Neural cell (in vitro differentiated cells): ENCODE results near the gene ANKIB1. TPM values are rescaled to one million over a fixed set of nuclear protein-coding genes. Genes with fewer than 3 reads are reported as not detected.

ENCODE experiments used
- H2AFZ ChIP-seq: fragments of 200-600, 300-800 bp; sonication (generic), shearing (Covaris generic); 2 replicates; pipeline ENCODE4 v1.6.0; 2014; ENCODE audit warnings: low read depth, mild to moderate bottlenecking, antibody characterized with exemption, low read length, moderate library complexity
- H3F3A ChIP-seq: fragments of 200-600 bp; shearing (Covaris generic); 2 replicates; pipeline ENCODE4 v1.6.1; 2016; ENCODE audit warnings: mild to moderate bottlenecking, moderate library complexity, mixed read lengths, antibody characterized with exemption, low read length; ENCODE audit not compliant: insufficient read depth, poor library complexity, severe bottlenecking
- H3K27ac ChIP-seq: fragments of 200-600, 300-800 bp; sonication (generic), shearing (Covaris generic); 2 replicates; pipeline ENCODE4 v1.5.1; 2014; ENCODE audit warnings: mild to moderate bottlenecking, low read length, moderate library complexity
- H3K27me3 ChIP-seq: fragments of 300-800, 200-600 bp; sonication (generic), shearing (Covaris generic); 2 replicates; pipeline ENCODE4 v1.6.0; 2014; ENCODE audit warnings: mild to moderate bottlenecking, low read depth, low read length, moderate library complexity; ENCODE audit not compliant: insufficient read depth
- H3K36me3 ChIP-seq: fragments of 300-800, 200-600 bp; sonication (generic), shearing (Covaris generic); 2 replicates; pipeline ENCODE4 v1.5.1; 2014; ENCODE audit warnings: mild to moderate bottlenecking, antibody characterized with exemption, low read length, moderate library complexity; ENCODE audit not compliant: insufficient read depth
- H3K4me2 ChIP-seq: fragments of 300-800, 200-600 bp; sonication (generic), shearing (Covaris generic); 2 replicates; pipeline ENCODE4 v1.6.0; 2014; ENCODE audit warnings: mild to moderate bottlenecking, low read length
- H3K4me3 ChIP-seq: fragments of 300-800, 200-600 bp; sonication (generic), shearing (Covaris generic); 2 replicates; pipeline ENCODE4 v1.5.1; 2014; ENCODE audit warnings: mild to moderate bottlenecking, low read length, moderate library complexity
- H3K79me2 ChIP-seq: fragments of 200-600 bp; shearing (Covaris generic); replicated peaks from 2 replicates; pipeline ENCODE4 v1.6.0; 2014; ENCODE audit warnings: mild to moderate bottlenecking, low read length, moderate library complexity; ENCODE audit not compliant: insufficient read depth
- H3K9ac ChIP-seq: fragments of 300-800, 200-600 bp; sonication (generic), shearing (Covaris generic); 2 replicates; pipeline ENCODE4 v1.6.1; 2016; ENCODE audit warnings: mild to moderate bottlenecking, low read length, mixed read lengths
- H3K9me2 ChIP-seq: fragments of 200-600 bp; shearing (Covaris generic); 2 replicates; pipeline ENCODE4 v1.6.1; 2016; ENCODE audit warnings: mild to moderate bottlenecking, low read length, mixed read lengths; ENCODE audit not compliant: insufficient read depth
- H3K9me3 ChIP-seq: fragments of 200-600, 300-800 bp; sonication (generic), shearing (Covaris generic); 2 replicates; pipeline ENCODE4 v1.6.1; 2016; ENCODE audit warnings: mild to moderate bottlenecking, mixed run types, low read length, moderate library complexity, mixed read lengths
- H4K20me1 ChIP-seq: fragments of 200-600 bp; shearing (Covaris generic); 2 replicates; pipeline ENCODE4 v1.6.1; 2016; ENCODE audit warnings: mild to moderate bottlenecking, mixed run types; ENCODE audit not compliant: insufficient read depth
- EP300 ChIP-seq: fragments of 450-650 bp; conservative IDR thresholded peaks from 2 replicates; pipeline ENCODE4 v1.6.1; 2014; ENCODE audit warnings: antibody characterized with exemption, mild to moderate bottlenecking, moderate library complexity; ENCODE audit not compliant: poor library complexity, severe bottlenecking
- EZH2 ChIP-seq: fragments of 200-600, 300-800 bp; shearing (Covaris generic), sonication (generic); IDR thresholded peaks from 2 replicates; pipeline ENCODE4 v1.6.1; 2014; ENCODE audit warnings: antibody characterized with exemption, low read length, borderline replicate concordance, mild to moderate bottlenecking; ENCODE audit not compliant: insufficient read depth, poor library complexity, severe bottlenecking
- MXI1 ChIP-seq: fragments of 450-650 bp; conservative IDR thresholded peaks from 2 replicates; pipeline ENCODE4 v1.6.1; 2014; ENCODE audit warnings: antibody characterized with exemption, mild to moderate bottlenecking; ENCODE audit not compliant: poor library complexity, severe bottlenecking
- RAD21 ChIP-seq: fragments of 450-650 bp; conservative IDR thresholded peaks from 2 replicates; pipeline ENCODE4 v1.6.1; 2014; ENCODE audit warnings: antibody characterized with exemption, mild to moderate bottlenecking, moderate library complexity
- SMC3 ChIP-seq: fragments of 450-650 bp; conservative IDR thresholded peaks from 2 replicates; pipeline ENCODE4 v1.6.1; 2014; ENCODE audit warnings: antibody characterized with exemption, mild to moderate bottlenecking, moderate library complexity; ENCODE audit not compliant: poor library complexity
- TAF1 ChIP-seq: IDR thresholded peaks from 2 replicates; pipeline ENCODE4 v1.6.1; 2012; ENCODE audit warnings: low read depth
- polyA plus RNA-seq: library from polyadenylated mRNA; depleted of rRNA; stranded (reverse); fragments of >200 nt; gene quantifications from 2 replicates; pipeline ENCODE4 v1.2.3, GENCODE V29; 2014
- TF ChIP-seq, protein P1 (sequence below): IDR thresholded peaks from 2 replicates; pipeline ENCODE4 v1.6.1; 2012; ENCODE audit warnings: borderline replicate concordance
- TF ChIP-seq, protein P2 (sequence below): fragments of 450-650 bp; IDR thresholded peaks from 2 replicates; pipeline ENCODE4 v1.5.1; 2014; ENCODE audit warnings: antibody characterized with exemption, mild to moderate bottlenecking, moderate library complexity; ENCODE audit not compliant: poor library complexity, severe bottlenecking

The ANKIB1 gene
- polyA plus RNA-seq, 1 donor from 2014 or later, result 83.0 TPM

DNA sequence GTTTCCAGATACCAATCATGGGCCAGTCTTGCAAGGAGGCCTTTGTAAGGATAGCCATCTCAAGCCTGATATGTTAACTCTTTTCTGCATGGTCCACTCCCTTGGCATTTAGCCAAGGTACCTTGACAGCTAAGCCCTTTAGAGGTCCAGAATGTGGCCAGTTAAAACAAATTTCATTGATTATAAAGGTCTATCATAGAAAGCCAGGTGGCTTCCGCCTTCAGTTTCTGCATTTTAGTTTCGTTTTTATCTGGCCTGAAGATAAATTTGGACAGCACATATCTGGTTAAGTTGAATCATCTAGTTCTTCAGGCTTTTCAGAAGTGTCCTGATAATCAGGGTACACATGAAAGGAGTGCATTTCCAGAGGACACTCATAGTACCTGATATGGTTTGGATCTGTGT, 30.7 kb downstream of the ANKIB1 start:
- Histone ChIP-seq H2AFZ (no peak overlapping the region), H3K36me3 (peaks cover 5% of the 10 kb centered on the region), H3K9ac (no peak overlapping the region), H3K4me2 (no peak overlapping the region), H3K9me2 (no peaks in the 10 kb centered on the region), H3K27me3 (no peaks in the 10 kb centered on the region), H3K9me3 (peaks cover 10% of the 10 kb centered on the region), H3F3A (no peaks in the 10 kb centered on the region), H3K4me3 (no peak overlapping the region), H4K20me1 (no peaks in the 10 kb centered on the region), H3K27ac (no peak overlapping the region), H3K79me2 (peaks cover 3% of the 10 kb centered on the region)
- no peak for TF ChIP-seq EP300
- TF ChIP-seq, protein P1, sequence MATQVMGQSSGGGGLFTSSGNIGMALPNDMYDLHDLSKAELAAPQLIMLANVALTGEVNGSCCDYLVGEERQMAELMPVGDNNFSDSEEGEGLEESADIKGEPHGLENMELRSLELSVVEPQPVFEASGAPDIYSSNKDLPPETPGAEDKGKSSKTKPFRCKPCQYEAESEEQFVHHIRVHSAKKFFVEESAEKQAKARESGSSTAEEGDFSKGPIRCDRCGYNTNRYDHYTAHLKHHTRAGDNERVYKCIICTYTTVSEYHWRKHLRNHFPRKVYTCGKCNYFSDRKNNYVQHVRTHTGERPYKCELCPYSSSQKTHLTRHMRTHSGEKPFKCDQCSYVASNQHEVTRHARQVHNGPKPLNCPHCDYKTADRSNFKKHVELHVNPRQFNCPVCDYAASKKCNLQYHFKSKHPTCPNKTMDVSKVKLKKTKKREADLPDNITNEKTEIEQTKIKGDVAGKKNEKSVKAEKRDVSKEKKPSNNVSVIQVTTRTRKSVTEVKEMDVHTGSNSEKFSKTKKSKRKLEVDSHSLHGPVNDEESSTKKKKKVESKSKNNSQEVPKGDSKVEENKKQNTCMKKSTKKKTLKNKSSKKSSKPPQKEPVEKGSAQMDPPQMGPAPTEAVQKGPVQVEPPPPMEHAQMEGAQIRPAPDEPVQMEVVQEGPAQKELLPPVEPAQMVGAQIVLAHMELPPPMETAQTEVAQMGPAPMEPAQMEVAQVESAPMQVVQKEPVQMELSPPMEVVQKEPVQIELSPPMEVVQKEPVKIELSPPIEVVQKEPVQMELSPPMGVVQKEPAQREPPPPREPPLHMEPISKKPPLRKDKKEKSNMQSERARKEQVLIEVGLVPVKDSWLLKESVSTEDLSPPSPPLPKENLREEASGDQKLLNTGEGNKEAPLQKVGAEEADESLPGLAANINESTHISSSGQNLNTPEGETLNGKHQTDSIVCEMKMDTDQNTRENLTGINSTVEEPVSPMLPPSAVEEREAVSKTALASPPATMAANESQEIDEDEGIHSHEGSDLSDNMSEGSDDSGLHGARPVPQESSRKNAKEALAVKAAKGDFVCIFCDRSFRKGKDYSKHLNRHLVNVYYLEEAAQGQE, result no peak
- TF ChIP-seq SMC3, result no peak

DNA sequence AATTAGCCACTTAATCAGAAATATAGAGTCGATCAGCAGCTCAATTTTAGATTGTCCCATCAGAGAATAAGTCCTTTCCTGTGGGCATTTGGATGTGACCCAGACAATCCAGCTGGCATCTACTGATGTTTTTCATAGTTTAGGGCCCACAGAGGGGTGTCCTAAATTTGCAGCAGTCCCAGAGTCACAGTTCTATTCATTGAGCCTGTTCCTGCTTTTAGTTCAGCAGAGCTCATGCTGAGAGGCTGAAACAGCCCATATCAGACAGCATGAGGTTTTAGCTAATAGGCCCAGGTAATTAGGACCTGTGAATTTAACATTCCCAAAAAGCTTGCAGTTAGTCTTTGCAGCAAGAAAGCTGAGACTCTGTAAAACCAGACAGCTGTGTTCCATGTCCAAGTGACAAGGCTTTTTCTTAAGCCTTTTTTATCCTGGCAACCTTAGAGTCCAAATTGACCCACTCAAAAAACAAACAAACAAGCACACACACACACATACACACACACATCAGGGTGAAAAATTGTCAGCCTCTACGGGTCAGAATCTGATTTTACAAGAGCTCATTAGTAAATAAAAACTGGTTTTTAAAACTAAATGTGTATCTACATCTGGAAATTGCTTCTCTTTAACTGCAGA, 33.7 kb downstream of the ANKIB1 start:
- TF ChIP-seq, protein P2, sequence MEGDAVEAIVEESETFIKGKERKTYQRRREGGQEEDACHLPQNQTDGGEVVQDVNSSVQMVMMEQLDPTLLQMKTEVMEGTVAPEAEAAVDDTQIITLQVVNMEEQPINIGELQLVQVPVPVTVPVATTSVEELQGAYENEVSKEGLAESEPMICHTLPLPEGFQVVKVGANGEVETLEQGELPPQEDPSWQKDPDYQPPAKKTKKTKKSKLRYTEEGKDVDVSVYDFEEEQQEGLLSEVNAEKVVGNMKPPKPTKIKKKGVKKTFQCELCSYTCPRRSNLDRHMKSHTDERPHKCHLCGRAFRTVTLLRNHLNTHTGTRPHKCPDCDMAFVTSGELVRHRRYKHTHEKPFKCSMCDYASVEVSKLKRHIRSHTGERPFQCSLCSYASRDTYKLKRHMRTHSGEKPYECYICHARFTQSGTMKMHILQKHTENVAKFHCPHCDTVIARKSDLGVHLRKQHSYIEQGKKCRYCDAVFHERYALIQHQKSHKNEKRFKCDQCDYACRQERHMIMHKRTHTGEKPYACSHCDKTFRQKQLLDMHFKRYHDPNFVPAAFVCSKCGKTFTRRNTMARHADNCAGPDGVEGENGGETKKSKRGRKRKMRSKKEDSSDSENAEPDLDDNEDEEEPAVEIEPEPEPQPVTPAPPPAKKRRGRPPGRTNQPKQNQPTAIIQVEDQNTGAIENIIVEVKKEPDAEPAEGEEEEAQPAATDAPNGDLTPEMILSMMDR, result no peak
- TF ChIP-seq SMC3, result no peak
- no peak for TF ChIP-seq TAF1
- no peak for TF ChIP-seq RAD21
- no peak for TF ChIP-seq MXI1
- Histone ChIP-seq H4K20me1 (no peaks in the 10 kb centered on the region), H3K9ac (no peak overlapping the region), H3K9me2 (no peaks in the 10 kb centered on the region), H3K27ac (no peak overlapping the region), H3K9me3 (peaks cover 5% of the 10 kb centered on the region), H3K4me3 (no peak overlapping the region), H3F3A (no peaks in the 10 kb centered on the region), H2AFZ (no peak overlapping the region), H3K36me3 (peaks cover 5% of the 10 kb centered on the region), H3K4me2 (no peak overlapping the region), H3K79me2 (peaks cover 11% of the 10 kb centered on the region), H3K27me3 (no peaks in the 10 kb centered on the region)

DNA sequence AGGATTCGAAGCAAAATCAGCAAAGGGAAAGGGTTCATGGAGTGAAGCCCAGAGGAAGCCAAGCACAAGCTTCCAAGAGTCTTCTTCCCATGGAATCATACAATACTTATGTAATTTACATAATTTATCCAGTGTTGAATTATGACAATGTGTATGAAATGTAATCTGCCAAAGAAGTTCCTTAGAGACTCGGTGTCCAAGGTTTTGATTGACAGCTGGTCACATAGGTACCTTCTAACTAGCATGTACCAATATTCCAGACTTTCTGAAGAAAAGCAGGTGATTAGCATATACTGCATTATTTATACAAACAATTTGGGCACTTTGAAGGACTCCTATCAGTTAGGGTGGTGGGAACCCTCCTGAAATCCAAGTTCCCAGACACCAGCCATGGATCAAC, 35.3 kb downstream of the ANKIB1 start:
- no peak for TF ChIP-seq EP300
- TF ChIP-seq TAF1, result no peak
- TF ChIP-seq, protein P1, result no peak
- TF ChIP-seq, protein P2, result no peak
- no peak for TF ChIP-seq EZH2
- Histone ChIP-seq H4K20me1 (no peaks in the 10 kb centered on the region), H3K9me2 (no peaks in the 10 kb centered on the region), H3K36me3 (peaks cover 5% of the 10 kb centered on the region), H3K9me3 (peaks cover 5% of the 10 kb centered on the region), H3K27ac (no peak overlapping the region), H3F3A (no peaks in the 10 kb centered on the region), H3K4me3 (no peak overlapping the region), H3K4me2 (no peak overlapping the region), H3K79me2 (peaks cover 14% of the 10 kb centered on the region), H3K9ac (no peak overlapping the region), H3K27me3 (no peaks in the 10 kb centered on the region), H2AFZ (no peak overlapping the region)
